Lower leg skin (tissue), 4 donors: Measurements from ENCODE around the gene NELL1. TPM values are rescaled to one million over a fixed set of nuclear protein-coding genes. Genes with fewer than 3 reads are reported as not detected.

Experiments used
- DNase-seq, 2 donors: peaks; one replicate each; pipeline ENCODE4 v3.0.0-alpha.2; 2019; ENCODE audit warnings: low spot score in 2 of 2
- H3K4me3 ChIP-seq: fragments of 200-600 bp; sonication (generic); 2 replicates; pipeline ENCODE4 v1.5.1; 2017; ENCODE audit warnings: mild to moderate bottlenecking, low read depth; ENCODE audit not compliant: poor library complexity, severe bottlenecking
- CTCF ChIP-seq, 3 donors: fragments of 450-650 bp; IDR thresholded peaks; one replicate each; pipeline ENCODE4 v1.5.1; 2016; ENCODE audit warnings: antibody characterized with exemption in 3 of 3, mild to moderate bottlenecking in 3 of 3, moderate library complexity in 2 of 3
- POLR2A ChIP-seq, 2 donors: fragments of 450-650 bp; IDR thresholded peaks; one replicate each; pipeline ENCODE4 v1.6.1; 2016 to 2017; ENCODE audit warnings: antibody characterized with exemption in 2 of 2, mild to moderate bottlenecking in 1 of 2, moderate library complexity in 1 of 2
- WGBS, 2 donors: methylation state at CpG; one replicate each; pipeline ENCODE4 v1.1.5; 2018; 5-methylcytosine and 5-hydroxymethylcytosine counted together
- intact Hi-C: fragments of 100-400 bp; cut with DNase I; formaldehyde crosslinking; loops from one replicate; pipeline ENCODE4 v1.15.0; 2023; ENCODE audit warnings: low total_unique reads
- total RNA-seq, 4 donors: library from RNA; depleted of rRNA; stranded (reverse); fragments of >200 nt; gene quantifications; one replicate each; pipeline ENCODE4 v1.1.0, GENCODE V29; 2016

Gene NELL1
- total RNA-seq, 4 donors from 2014 or later, result 0.12 to 0.29 (median 0.14) TPM

- WGBS, 2 donors, result 56 to 57% methylated on average over 5 of the region's 5 CpGs
- no peak for TF ChIP-seq POLR2A (IDR thresholded peaks at IDR 0.05)
Measured at GRCh38 chr11:21069909-21070308, 400.5 kb downstream of the NELL1 start.

GRCh38 chr11:21072558-21072957 lies 403.2 kb downstream of the NELL1 start:
- intact Hi-C loops, result no loop called here
- DNase-seq, result no peak
- no peak overlapping the region for H3K4me3 ChIP-seq
- WGBS, 2 donors, result 22 to 27% methylated on average over 3 of the region's 3 CpGs
- TF ChIP-seq CTCF (IDR thresholded peaks at IDR 0.05) (no peak), POLR2A (IDR thresholded peaks at IDR 0.05) (no peak)

More at GRCh38 chr11:21069909-21070308, 400.5 kb downstream of the NELL1 start:
- intact Hi-C loops, result no loop called here
- no peak overlapping the region for H3K4me3 ChIP-seq
- no peak for DNase-seq

GRCh38 chr11:21082853-21083252 lies 413.5 kb downstream of the NELL1 start:
- no peak for TF ChIP-seq CTCF (IDR thresholded peaks at IDR 0.05)
- no peak for TF ChIP-seq POLR2A (IDR thresholded peaks at IDR 0.05)
- 86 to 87% methylated on average over 3 of the region's 3 CpGs for WGBS, 2 donors
- intact Hi-C loops, result no loop called here
- no peak for DNase-seq
- H3K4me3 ChIP-seq, result no peak overlapping the region

- intact Hi-C loops, result no loop called here
- no peak for DNase-seq
- no peak overlapping the region for H3K4me3 ChIP-seq
- TF ChIP-seq POLR2A (IDR thresholded peaks at IDR 0.05) (no peak), CTCF (IDR thresholded peaks at IDR 0.05) (no peak)
Measured at GRCh38 chr11:21088930-21089329, 419.5 kb downstream of the NELL1 start.

GRCh38 chr11:21104641-21105040 lies 435.3 kb downstream of the NELL1 start:
- TF ChIP-seq CTCF (IDR thresholded peaks at IDR 0.05) (no peak), POLR2A (IDR thresholded peaks at IDR 0.05) (no peak)
- no peak for DNase-seq
- no peak overlapping the region for H3K4me3 ChIP-seq
- intact Hi-C loops, result no loop called here
- WGBS, 2 donors, result 91 to 94% methylated on average over 2 of the region's 2 CpGs

GRCh38 chr11:21105196-21105917 lies 436.0 kb downstream of the NELL1 start:
- no peak for DNase-seq
- intact Hi-C loops, result no loop called here

More at GRCh38 chr11:21105196-21105917, 436.0 kb downstream of the NELL1 start:
- WGBS, 2 donors, result 39 to 44% methylated on average over 5 of the region's 5 CpGs
- H3K4me3 ChIP-seq, result no peak overlapping the region
- no peak for TF ChIP-seq POLR2A (IDR thresholded peaks at IDR 0.05)
- TF ChIP-seq CTCF (IDR thresholded peaks at IDR 0.05), result no peak
